H1 (cell line): ENCODE results near the gene ARID3B. TPM values are rescaled to one million over a fixed set of nuclear protein-coding genes. Genes with fewer than 3 reads are reported as not detected.

Experiments used
- CEBPB ChIP-seq: IDR thresholded peaks from 2 replicates; pipeline ENCODE4 v1.6.1; 2012; ENCODE audit warnings: low read depth, low read length
- E2F6 ChIP-seq: IDR thresholded peaks from 2 replicates; pipeline ENCODE4 v1.6.1; 2012; ENCODE audit warnings: inconsistent platforms
- JUN ChIP-seq: IDR thresholded peaks from 2 replicates; pipeline ENCODE4 v1.6.1; 2011; ENCODE audit warnings: low read depth, mild to moderate bottlenecking, improper control_type of control experiment, low read length
- RAD21 ChIP-seq, 2 experiments: IDR thresholded peaks in 1 of 2; conservative IDR thresholded peaks in 1 of 2; 2 replicates each; pipeline ENCODE4 v1.6.1; 2011; ENCODE audit warnings: low read depth in 2 of 2, low read length in 2 of 2, improper control_type of control experiment in 1 of 2, inconsistent platforms in 1 of 2, mild to moderate bottlenecking in 1 of 2, moderate library complexity in 1 of 2
- RXRA ChIP-seq: IDR thresholded peaks from 2 replicates; pipeline ENCODE4 v1.6.1; 2011; ENCODE audit warnings: low read depth, mild to moderate bottlenecking, low read length, moderate library complexity; ENCODE audit not compliant: insufficient read depth
- SUZ12 ChIP-seq: fragments of 200-600 bp; sonication (generic); IDR thresholded peaks from 2 replicates; pipeline ENCODE4 v1.6.1; 2012; ENCODE audit warnings: mild to moderate bottlenecking, inconsistent platforms, low read length, moderate library complexity, mixed read lengths
- TBP ChIP-seq: IDR thresholded peaks from 2 replicates; pipeline ENCODE4 v1.6.1; 2011; ENCODE audit warnings: low read depth, low read length, improper control_type of control experiment
- polyA plus RNA-seq, 7 experiments: library from polyadenylated mRNA; depleted of rRNA in 3 of 7; stranded (reverse) in 5 of 7; unstranded in 2 of 7; fragments of >200 nt in 5 of 7; fragments of 200-250 nt in 2 of 7; gene quantifications; 1 replicate in 5 of 7; 2 replicates in 1 of 7; 4 replicates in 1 of 7; pipeline versions ENCODE4 v1.2.1 to v1.2.3, GENCODE V29; 2011 to 2013; ENCODE audit warnings: missing spikeins in 2 of 7, mixed read lengths in 2 of 7
- total RNA-seq: library from RNA; stranded (reverse); fragmentation: NEBNext Ultra II Directional; extraction: Animal tissue kit (Norgen Biotek cat#: 25700); gene quantifications from 2 replicates; pipeline ENCODE4 v1.2.1, GENCODE V29; 2021

ARID3B gene
- total and polyA plus RNA-seq, 2 of the 8 experiments (the other 6 are each of a cell fraction or from before 2014, with no cell fraction given): 81.0 to 115 TPM

GRCh38 chr15:74535388-74536084 lies 5.5 kb upstream of the ARID3B start (continued):
- TF ChIP-seq E2F6 (no peak), JUN (no peak), TBP (no peak), CEBPB (no peak), RAD21 (IDR thresholded peaks at IDR 0.05 in 1 of 2, conservative IDR thresholded peaks at IDR 0.05 in 1 of 2; ENCODE audit: low read depth in 2 of 2, low read length in 2 of 2) (no peak), SUZ12 (no peak), RXRA (no peak)
